GM06990 (cell line): Measurements from ENCODE around the gene DTYMK.

Experiments
- DNase-seq: peaks from one replicate; pipeline ENCODE4 v3.0.0-alpha.2; 2011; ENCODE audit not compliant: insufficient read length; ENCODE audit errors: extremely low read depth
- H3K27me3 ChIP-seq: replicated peaks from 2 replicates; pipeline ENCODE4 v1.6.0; 2011; ENCODE audit warnings: low read length; ENCODE audit not compliant: control insufficient read depth, insufficient read depth
- H3K36me3 ChIP-seq: 2 replicates; pipeline ENCODE4 v1.5.1; 2011; ENCODE audit warnings: low read length; ENCODE audit not compliant: control insufficient read depth, insufficient read depth
- H3K4me3 ChIP-seq: replicated peaks from 2 replicates; pipeline ENCODE4 v1.5.1; 2011; ENCODE audit warnings: low read depth, mild to moderate bottlenecking, control low read depth, low read length
- TF ChIP-seq, protein P1 (sequence below): IDR thresholded peaks from 2 replicates; pipeline ENCODE4 v1.5.1; 2011; ENCODE audit warnings: low read length, control low read depth, mild to moderate bottlenecking, inconsistent platforms; ENCODE audit not compliant: insufficient read depth, poor library complexity, severe bottlenecking

The DTYMK gene

DNA sequence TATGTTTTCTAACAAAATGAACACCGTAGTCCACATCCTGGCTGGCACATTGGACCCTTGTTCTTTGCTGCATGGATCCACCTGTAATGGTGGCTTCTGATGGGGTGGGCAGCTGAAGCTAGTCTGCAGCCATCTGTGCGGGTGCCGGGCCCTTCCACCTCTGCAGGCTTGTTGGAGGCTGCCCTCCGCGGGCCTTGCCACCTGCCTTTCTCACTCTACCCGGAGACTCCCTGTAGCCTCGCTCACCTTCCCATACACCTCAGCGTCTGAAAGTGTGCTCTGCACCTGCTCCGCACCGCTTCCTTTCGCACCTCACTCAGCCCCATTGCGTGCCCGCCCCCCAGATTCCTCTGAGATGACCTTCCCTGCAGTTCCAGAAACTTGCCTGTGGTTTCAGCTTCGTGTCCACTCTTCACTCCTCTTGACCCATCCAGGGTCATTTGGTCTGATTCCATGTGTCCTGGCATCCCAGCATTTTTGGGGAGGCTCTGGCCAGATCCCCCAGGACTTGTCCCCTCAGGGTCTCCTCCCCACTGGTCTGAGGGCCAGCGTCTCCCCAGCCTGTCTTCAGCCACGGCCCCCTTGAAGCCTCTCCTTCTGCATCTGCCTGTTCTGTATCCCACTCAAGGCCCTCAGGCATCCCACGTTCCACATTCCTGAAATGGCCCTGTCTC, 31.0 kb downstream of the DTYMK start:
- Histone ChIP-seq H3K36me3 (peaks cover 41% of the 10 kb centered on the region), H3K4me3 (no peak overlapping the region), H3K27me3 (no peaks in the 10 kb centered on the region)
- TF ChIP-seq, protein P1, sequence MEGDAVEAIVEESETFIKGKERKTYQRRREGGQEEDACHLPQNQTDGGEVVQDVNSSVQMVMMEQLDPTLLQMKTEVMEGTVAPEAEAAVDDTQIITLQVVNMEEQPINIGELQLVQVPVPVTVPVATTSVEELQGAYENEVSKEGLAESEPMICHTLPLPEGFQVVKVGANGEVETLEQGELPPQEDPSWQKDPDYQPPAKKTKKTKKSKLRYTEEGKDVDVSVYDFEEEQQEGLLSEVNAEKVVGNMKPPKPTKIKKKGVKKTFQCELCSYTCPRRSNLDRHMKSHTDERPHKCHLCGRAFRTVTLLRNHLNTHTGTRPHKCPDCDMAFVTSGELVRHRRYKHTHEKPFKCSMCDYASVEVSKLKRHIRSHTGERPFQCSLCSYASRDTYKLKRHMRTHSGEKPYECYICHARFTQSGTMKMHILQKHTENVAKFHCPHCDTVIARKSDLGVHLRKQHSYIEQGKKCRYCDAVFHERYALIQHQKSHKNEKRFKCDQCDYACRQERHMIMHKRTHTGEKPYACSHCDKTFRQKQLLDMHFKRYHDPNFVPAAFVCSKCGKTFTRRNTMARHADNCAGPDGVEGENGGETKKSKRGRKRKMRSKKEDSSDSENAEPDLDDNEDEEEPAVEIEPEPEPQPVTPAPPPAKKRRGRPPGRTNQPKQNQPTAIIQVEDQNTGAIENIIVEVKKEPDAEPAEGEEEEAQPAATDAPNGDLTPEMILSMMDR, result no peak
- no peak for DNase-seq

DNA sequence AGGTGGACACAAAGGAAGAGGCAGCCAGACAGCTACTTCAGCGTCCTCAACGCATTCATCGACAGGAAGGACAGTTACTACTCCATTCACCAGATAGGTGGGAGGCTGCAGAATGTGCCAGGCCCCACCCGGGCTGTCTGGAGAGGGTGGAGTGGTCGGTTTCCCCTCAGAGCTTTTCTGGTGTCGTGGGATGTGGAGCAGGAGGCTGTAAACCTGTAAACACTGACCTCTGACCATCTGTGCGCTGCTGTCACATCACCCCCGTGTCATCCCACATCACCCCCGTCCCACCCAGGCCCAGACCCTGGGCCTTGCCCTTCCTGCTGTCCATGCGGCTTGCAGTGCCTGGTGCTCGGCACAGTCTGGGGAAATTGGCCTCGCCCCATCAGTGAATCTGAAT, 32.1 kb downstream of the DTYMK start:
- TF ChIP-seq, protein P1, result no peak
- peaks cover 39% of the 10 kb centered on the region for H3K36me3 ChIP-seq

DNA sequence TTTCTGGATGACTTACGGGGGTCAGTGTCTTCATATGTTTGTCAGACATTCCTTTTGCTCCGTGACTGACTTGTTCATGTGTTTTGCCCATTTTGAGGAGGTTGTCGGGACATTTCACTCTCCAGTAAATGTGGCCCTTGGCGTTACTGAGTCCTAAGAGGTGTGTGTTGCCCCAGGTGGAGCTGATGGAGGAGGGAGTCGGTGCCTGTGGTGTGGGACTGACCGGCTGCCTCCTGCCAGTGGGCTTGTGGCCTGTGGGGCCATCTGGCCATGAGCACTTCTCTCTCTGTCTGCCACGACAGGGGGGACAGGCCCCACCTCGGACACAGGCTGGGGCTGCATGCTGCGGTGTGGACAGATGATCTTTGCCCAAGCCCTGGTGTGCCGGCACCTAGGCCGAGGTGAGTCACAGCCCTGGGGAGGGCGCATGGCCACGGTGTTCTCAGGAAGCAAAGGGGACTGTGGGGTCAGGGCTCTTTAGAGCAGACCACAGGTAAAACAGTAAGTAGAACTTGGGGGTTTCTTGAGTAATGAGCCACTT, 33.3 kb downstream of the DTYMK start:
- TF ChIP-seq, protein P1, result no peak
- Histone ChIP-seq H3K36me3 (peaks cover 29% of the 10 kb centered on the region), H3K4me3 (no peak overlapping the region), H3K27me3 (no peaks in the 10 kb centered on the region)
- no peak for DNase-seq

More for the DNA sequence above, 32.1 kb downstream of the DTYMK start:
- Histone ChIP-seq H3K27me3 (no peaks in the 10 kb centered on the region), H3K4me3 (no peak overlapping the region)
- no peak for DNase-seq

DNA sequence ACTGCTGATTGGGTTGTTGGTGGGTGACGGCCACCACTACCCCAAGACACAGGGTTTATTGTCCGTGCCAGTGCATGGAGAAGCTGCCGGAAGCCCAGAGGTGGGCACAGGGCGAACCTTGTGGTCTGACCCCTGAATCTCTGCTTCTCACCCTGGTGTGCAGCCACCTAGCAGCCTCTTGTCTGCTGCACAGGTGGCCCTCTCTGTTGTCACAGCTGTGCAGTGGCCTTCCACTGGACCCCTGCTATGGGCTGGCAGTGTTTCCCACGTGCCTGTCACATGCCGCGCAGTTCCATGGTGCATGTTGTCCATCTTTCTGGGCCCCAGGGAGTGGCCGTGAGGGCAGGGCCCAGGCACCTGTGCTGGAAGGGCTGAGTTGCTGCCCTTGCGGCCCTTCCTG, 33.9 kb downstream of the DTYMK start:
- Histone ChIP-seq H3K36me3 (peaks cover 27% of the 10 kb centered on the region), H3K4me3 (no peak overlapping the region)
- DNase-seq, result no peak

DNA sequence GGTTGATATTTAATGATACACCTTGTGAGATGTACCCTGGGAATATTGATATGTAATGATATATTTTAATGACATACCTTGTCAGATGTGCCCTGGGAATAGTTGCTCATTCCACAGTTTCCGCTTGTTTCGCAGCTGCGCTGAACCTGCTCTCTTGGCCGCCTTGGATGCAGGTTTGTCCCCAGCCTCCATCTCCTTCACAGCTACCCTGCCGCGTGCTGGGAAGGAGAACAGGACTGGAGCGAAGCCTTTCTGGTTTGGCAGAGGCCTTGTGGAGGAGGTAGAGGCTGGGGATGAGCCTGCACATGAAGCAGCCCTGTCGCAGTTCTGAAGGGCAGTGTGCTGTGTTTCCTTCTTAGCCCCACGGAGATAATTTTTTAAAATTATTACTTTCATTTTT, 34.5 kb downstream of the DTYMK start:
- Histone ChIP-seq H3K36me3 (peaks cover 27% of the 10 kb centered on the region), H3K4me3 (no peak overlapping the region), H3K27me3 (no peaks in the 10 kb centered on the region)
- no peak for DNase-seq
- TF ChIP-seq, protein P1, result no peak

More for the DNA sequence above, 33.9 kb downstream of the DTYMK start:
- TF ChIP-seq, protein P1, result no peak
- no peaks in the 10 kb centered on the region for H3K27me3 ChIP-seq
